Islet of Langerhans (tissue), 1 donor: Measurements from ENCODE around the gene CRADD.
"Not testable (repeated sequence)": the region's sequence is repeated elsewhere in the genome, so short reads cannot be mapped to it uniquely, and the experiment has no call there.

Experiments
- FAIRE-seq: peaks from one replicate; lab custom pipeline; 2011; peaks lifted over from hg19 to GRCh38; lab: Jason Lieb, UNC

Gene CRADD

DNA sequence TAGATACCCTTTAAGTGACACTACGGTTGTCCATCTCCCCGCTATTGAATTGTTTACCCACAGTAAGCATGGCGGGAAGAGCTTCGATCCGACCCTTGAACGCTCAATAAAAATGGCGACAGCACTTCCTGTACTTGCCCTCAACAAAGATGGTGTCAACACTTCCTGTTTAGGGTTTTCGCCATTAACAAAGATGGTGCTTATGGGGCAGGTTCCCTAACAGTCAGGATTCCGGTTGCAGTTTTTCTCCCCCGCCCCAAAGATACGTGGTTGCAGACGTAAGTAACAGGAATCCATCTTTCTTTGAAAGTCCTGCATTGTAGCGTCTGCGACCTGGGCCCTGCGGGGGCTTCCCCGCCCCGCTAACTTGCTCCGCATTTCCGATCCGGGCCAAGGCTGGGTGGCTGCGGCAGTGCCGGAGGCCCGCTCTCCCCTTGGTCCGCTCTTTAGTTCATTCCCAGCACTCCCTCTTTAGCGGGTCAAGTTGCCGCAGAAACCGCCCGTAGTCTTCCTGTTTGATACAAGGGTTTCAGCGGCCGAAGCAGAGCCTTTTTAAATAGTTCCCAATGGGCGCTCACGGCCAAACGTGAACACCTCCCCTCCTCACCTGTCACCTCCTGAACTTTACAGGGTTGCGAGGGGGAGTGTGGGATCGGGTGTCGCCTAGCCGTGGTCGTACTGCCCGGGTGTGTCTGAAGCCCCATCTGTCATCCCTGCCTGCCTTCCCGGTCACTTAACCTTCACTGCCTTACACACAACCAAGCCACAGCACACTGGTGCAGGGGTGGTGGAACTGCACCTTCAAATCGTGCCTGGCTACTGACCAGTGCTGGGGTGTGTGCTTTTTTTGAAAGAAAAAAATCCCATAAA lies at the start of gene CRADD:
TSS of gene CRADD (plus strand) at position 181 of the 870 bp plus-strand sequence.
- peak; percentile 75 for FAIRE-seq

DNA sequence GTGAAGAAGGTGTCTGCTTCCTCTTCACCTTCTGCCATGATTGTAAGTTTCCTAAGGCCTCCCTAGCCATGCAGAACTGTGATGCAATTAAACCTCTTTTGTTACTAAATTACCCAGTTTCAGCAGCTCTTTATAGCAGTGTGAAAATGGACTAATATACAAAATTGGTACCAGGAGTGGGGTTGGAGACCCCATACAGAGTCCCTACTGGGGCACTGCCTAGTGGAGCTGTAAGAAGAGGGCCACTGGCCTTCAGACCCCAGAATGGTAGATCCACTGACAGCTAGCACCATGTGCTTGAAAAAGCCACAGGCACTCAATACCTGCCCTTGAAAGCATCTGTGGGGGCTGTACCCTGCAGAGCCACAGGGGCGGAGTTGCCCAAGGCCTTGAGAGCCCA lies 44.8 kb upstream of the CRADD start:
- no peak for FAIRE-seq

DNA sequence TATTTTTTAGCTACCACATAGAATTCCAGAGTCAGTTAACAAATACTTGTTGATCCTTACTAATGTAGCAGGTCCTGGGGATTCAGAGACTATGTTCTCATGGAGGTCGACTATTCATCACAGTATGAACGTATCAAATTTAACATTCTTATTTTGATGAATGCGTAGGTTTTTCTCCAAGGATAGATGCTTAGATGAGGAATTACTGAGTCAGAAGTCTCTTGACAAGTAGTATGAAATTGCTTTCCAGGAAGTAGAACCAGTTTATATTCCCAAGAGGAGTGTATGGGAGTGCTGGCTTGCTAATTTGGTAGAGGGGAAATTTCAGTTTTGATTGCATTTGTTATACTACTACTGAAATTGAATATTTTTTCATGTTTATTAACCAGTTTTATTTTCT lies 42.8 kb upstream of the CRADD start:
- FAIRE-seq = peak; percentile 38

DNA sequence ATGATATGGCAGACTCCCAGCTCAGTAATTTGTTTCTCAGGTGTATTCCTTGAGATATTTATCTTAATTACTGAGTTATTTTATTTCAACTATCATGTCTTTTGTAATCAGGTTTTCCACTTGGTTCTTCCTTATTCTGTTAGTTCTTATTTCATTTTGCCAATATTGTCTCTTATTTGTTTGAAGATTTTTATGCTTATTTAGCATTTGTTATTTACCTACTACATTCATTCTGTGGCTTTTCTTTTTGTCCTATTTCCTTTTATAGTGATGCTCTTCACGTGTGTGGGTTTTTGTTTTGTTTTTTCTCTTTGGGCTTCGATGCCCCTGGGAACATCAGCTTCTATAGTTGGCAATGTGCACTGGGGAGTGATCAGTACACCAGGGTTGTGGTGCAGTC lies 40.5 kb upstream of the CRADD start:
- FAIRE-seq = no peak

DNA sequence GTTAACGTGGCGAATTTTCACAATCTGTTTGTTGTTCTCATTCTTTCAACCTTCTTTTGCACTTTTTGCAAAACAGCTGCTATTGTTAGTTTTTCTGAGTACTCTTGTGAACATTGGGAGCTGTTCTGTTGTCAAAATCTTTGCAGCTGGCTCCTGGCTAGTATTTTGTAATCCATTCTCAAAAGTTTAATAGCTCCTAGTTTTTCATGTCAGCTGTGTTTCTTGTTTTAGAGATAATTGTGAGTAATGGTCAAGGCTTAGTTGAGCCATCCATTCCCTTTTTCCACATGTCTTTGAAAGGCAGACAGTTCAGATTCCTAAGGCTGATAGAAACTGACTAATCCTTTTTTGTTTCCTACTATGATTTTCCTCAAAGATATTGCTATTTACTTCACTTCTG lies 39.1 kb upstream of the CRADD start:
- FAIRE-seq = no peak

DNA sequence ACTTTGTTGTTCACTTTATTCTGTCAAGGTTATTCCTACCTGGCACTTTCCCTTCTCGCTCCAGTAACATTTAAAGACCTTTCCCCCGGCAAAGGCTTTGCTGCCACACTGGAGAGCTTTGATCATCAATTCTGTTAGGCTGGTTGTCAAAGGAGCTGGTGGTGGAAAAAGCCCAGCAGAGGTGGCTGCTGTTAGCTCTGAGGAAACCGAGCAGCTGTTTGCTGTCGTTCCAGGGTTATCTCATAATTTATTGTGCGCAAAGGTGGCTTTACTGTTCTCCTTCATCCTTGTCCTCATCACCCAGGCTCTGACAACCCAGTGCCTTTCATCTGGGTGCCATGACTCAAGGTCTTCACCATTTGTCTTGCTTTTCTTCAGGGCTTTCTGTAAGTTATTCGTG lies 38.2 kb upstream of the CRADD start:
- FAIRE-seq = no peak

DNA sequence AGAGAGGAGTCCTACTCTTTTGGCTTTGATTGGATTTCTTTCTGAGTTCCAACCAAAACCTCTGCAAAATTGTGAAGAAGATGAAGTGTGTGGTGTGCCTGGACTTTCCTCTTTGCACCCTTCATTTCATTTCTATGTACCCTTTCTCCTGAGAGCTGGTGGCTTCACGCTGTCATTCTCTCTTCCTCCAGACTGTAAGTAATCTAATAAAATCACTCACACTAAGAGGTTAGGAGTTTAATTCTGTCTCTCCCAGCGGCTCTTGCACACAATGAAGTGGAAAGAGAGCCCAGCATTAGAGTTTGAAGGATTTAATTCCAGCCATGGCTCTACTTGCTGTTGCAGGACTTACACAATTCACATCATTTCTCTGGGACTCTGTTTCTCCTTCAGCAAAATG lies 37.8 kb upstream of the CRADD start:
- FAIRE-seq = no peak

DNA sequence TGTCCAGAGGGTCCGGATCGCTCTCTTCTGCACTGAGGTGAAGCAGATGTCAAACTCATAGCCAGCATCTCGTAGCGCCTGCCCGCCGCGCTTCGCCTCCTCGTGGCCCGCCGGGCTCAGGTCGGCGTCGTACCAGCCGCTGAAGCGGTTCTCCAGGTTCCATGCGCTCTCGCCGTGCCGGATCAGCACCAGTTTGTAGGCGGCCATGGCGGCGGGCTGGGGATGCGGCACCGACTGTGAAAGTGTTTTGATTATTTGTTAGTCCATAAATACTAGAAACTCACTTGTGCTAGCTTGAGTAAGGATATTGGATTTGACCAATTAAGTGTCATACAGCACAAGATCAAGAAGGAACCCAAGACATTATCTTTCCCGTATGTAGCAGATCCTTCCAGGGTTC lies 35.8 kb upstream of the CRADD start:
- not testable (repeated sequence) for FAIRE-seq

DNA sequence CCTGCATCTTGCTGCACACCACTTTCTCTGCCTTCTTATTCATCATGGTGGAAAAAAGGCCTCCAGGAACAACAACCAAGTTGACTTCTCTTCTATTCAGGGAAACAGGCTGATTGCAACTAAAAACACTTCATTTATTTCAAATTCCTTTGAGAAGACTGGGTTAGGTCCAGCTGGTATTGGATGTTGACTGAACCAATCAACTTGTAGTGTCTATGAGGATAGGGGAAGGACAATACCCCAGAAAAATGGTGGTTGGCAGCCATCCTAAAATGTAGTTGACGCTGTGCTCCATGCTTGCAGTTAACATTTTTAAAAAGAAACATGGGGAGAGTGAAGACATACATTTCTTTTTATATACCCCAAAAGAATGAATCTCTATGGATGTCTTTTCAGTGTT lies 34.4 kb upstream of the CRADD start:
- no peak for FAIRE-seq

DNA sequence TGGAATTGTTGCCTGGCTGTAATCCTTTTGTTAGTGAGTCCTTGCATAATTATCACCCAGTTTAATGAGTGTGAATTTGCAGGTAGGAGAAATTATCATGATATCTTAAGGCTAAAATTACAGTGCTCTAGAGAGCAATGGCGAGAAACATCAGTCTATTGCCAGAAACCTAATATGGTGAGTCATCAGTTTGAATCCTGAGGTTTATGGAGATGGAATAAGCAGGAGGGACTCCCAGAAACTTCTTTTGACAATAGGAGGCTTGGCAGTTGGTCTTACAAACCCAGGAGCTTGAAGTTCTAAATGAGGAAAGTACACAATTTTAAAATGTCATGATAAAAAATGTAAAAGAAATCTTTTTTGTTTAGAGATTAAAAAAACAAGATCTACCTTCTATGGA lies 31.5 kb upstream of the CRADD start:
- no peak for FAIRE-seq

DNA sequence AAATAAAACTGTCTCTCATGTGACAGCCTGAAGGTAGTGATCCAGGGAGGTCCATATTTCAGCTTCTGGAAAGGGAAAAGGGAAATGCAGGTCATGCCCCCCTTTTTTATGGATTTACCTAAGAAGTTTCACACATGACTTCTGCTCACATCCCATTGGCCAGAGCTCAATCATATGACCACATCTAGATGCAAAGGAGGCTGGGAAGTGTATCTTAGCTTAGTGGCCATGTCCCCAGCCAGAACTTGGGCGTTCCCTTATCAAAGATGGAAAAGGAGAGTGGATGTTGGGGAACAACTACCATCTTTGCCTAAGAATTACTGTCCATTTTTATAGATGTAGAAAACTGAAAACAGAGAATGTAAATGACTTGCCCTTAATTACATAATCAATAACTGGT lies 26.5 kb upstream of the CRADD start:
- FAIRE-seq = no peak

DNA sequence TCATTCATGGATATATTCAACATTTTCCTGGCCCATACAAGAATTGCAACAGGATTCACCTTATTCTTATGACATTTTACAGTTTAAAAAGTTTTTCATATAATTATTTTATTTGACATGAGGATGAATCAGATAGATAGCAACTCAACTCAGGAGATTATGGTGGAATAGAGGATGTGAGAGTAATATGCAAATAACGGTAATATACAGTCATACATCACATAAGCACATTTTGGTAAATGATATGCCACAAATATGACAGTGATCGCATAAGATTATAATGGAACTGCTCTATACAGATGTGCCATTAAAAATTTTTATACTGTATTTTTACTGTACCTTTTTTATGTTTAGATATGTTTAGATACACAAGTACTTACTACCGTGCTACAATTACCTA lies 24.1 kb upstream of the CRADD start:
- FAIRE-seq = no peak

DNA sequence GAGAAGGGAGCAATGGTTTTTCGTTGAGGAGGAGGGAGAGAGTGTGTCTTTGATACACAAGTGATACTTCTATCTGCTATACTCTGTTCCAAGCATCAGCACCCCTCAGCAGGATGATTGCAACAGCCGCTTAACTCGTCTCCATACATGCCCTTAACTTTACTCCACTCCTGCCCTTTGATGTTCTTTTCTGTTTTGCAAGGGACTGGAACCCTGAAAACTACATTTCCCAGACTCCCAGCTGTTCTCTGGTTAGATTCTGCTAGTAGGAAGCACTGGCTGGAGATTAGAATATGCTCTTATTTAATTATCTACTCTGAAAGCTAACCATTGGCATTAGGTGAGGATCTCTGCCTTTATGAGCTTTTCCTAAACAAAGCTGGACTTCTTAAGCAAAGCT lies 23.5 kb upstream of the CRADD start:
- no peak for FAIRE-seq

DNA sequence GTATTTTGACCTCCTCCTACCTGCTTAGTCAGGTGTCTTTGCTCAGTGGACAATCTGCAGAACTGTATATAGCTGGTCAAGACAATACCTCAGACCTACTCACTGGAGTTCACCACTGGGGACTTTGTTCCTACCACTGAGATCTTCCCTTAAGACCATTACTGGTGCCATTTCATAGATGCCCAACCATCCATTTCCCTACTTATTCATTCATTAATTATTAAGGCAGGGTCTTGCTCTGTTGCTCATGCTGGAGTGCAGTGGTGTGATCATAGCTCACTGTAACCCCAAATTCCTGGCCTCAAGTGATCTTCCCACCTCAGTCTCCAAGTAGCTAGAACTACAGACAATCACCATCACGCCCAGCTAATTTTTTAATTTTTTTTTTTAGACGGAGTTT lies 22.8 kb upstream of the CRADD start:
- no peak for FAIRE-seq

DNA sequence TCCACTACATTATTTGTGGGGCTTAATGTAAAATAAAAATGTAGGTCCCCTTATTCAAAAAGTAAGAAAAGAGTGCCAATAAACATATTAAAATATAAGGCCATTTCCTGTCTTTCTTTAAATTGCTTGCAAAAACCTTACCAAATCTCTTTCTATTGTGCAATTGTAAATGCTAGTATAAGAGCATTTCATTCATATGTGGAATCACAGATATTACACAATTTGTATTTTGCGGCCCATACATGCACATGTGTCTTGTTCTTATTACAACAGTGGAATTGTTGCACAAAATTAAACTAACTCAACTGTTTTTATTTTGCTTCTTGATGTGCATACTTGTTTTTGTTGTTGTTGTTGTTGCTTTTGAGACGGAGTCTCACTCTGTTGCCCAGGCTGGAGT lies 20.1 kb upstream of the CRADD start:
- FAIRE-seq = no peak

DNA sequence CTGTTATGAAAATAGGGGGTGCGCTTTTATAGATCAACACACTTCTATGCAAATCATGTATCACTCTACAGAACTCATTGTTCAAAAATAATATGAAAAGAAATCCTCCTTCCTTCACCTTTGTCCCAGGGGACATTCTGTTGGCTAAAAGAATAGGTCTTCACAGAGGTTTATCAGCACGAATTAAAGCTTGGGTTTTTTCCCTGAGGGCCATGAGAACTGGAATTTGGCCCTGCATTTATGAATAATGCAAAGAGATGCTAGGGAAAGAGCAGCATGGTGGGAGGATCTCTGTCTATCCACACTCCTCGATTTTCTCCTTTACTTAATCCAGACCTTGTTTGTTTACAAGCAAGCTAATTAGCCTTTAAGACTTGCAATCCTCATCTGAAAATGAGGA lies 16.2 kb upstream of the CRADD start:
- FAIRE-seq = no peak

DNA sequence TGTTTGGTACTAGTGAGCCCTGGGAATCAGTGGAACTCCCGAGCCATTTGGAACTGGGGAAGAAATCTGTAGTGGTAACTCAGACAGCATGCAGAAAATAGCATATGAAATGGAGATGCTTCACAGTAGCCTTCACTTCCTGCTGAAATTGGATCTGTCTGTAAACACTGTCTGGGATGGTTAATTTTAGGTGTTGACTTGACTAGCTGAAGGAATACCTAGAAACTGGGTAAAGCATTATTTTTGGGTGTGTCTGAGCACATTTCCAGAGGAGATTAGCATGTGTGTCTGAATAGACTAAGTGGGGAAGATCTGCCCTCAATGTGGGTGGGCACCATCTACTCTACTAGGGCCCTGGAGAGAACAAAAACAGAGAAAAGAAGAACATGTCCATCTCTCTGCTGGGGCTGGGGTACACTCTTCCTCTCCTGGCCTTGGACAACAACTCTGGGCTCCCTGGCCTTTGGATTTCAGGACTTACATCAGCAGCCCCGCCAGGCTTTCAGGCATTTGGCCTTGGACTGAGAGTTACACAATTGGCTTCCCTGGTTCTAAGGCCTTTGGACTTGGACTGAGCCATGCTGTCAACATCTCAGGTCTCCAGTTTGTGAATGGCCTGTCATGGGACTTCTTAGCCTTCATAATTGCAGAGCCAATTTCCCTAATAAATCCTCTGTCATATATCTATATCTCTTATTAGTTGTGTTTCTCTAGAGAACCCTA lies 14.0 kb upstream of the CRADD start:
- FAIRE-seq = no peak

DNA sequence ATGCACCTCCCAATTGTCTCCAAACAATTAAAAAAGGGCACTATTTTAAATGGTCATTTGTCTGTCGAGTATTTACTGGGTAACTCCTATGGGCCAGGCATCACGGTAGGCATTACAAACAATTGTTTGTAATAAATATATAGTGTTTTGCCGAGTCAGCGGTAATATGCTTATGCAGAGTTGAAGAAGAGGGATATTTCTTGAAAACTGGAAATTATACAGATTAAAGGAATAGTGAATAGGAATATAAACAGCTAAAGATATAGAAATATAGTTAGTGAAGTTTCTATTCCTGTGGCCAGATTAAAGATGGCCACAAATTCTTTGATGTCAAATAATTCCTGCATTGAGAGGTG lies 13.5 kb upstream of the CRADD start:
- no peak for FAIRE-seq

DNA sequence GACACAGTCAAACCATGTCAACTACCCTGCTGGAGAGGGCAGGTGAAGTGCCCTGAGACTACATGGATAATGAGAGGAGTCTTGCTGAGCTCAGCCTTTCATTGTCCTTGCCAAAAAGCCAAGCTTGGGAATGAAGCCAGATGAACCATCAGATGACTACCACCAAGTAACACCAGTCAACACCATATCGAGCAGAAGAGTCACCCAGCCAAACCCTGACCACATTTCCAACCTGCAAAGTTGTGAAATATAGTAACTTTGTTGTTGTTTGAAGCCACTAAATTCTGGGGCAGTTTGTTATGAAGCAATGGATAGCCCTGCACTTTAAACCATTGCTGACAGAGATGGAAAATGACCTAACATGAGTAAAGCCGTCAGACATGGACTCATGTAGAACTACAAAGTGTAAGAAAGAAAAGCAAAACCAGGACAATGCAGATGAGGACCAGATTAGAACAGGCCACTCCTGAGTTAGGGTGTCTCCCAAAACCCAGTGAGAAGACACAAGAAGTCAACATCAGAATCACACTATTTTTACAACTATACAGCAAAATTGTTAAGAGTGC lies 12.5 kb upstream of the CRADD start:
- FAIRE-seq = no peak

DNA sequence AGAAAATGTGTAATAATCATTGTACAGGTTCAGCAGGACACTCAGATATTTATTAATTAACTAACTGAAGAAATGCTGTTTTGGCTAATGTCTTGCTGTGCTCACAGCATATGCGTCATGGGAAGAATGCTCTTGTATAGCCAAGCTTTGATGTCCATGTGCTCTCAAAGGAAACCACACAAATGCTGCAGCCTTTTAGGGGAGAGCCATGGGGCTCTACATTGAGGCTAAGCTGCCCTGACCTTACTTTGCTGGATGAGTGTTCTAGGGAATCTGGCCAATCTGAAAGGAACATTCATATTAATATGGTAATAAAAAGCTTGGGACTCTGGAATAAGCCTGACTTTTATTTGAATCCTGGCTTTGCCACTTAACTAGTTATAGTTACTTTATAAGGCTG lies 9.5 kb upstream of the CRADD start:
- FAIRE-seq = no peak

DNA sequence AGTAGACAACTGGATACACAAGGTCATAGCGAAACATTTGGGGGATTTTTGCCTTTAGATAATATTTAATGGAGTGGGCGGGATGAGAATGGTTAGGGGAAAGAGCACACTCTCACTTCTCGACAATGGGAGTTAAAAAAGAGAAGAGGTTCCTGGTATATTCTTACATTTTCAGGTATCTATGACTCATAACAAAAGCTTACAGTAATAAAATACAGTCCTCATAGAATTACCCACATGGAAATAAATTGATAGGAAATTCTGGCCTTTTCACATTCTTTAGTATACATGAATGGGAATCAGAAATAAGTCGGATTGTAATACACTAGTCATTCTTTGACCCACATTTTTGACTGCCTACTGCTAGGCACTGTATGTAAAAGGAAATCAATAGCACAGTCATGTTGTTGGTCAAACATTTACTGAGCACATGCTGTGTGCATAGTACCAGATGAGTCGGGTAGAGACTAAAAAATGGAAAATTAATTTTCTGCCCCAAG lies 8.2 kb upstream of the CRADD start:
- no peak for FAIRE-seq

DNA sequence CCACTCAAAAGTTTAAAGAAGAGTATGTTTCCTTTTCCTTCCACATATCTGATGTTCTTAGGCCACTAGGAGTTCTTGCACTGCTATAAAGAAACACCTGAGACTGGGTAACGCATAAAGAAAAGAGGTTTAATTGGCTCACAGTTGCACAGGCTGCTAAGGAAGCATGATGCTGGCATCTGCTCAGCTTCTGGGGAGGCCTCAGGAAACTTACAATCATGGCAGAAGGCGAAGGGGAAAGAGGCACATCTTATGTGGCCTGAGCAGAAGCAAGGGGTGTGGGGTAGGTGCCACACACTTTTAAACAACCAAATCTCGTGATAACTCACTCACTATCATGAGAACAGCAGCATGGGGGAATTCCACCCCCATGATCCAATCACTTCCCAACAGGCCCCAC lies 7.7 kb upstream of the CRADD start:
- FAIRE-seq = no peak

DNA sequence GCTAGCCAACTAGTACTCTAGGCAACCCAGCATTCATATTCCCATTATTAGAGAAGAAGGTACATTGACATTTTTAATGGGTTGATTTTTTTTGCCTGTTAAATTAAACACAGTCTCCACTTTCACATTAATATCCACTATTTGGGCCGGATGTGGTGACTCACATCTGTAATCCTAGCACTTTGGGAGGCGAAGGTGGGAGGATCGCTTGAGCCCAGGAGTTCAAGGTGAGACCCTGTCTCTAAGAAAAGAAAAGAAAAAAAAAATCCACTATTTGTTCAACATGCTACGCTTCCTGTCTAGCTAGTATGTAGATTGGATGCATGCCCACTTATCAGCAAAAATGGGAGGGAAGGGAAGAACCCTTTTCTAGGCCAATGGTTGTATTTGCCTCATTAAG lies 7.1 kb upstream of the CRADD start:
- FAIRE-seq = no peak

DNA sequence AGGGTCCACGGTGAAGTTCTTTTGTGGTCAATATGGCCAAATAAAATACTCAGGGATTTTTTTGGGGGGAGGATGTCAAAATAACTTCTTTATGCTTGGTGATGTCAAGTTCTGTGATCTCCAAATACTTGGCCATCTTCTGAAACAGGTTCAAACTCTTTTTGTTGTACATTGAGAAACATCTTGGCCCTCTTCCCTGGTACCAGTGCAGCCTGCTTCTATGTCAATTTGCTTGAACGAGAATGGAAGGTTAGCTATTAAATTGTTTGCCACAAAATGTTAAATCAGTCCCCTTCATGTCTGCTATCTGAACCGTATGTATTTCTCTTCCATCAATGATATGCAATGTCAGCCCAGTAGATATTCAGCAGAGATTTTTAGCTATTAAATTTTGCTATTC lies 6.1 kb upstream of the CRADD start:
- FAIRE-seq = no peak
